HepG2 (cell line): ENCODE results near the gene MRPL38. TPM values are rescaled to one million over a fixed set of nuclear protein-coding genes. Genes with fewer than 3 reads are reported as not detected.

Source experiments
- ATF2 ChIP-seq: sonication (generic); formaldehyde crosslinking; IDR thresholded peaks from 2 replicates; pipeline ENCODE4 v1.4.0; 2020; ENCODE audit warnings: missing genetic modification reagents
- EED ChIP-seq: sonication (generic); formaldehyde crosslinking; IDR thresholded peaks from 2 replicates; pipeline ENCODE4 v1.5.0; 2020; ENCODE audit warnings: mild to moderate bottlenecking, missing genetic modification reagents
- IKZF1 ChIP-seq: fragments of 450-650 bp; IDR thresholded peaks from 2 replicates; pipeline ENCODE4 v1.7.1; 2016
- JDP2 ChIP-seq: sonication (generic); formaldehyde crosslinking; IDR thresholded peaks from 2 replicates; pipeline ENCODE4 v1.8.1; 2022; ENCODE audit warnings: missing genetic modification reagents, borderline replicate concordance
- MLLT10 ChIP-seq: sonication (generic); formaldehyde crosslinking; IDR thresholded peaks from 2 replicates; pipeline ENCODE4 v1.4.0; 2020; ENCODE audit warnings: missing genetic modification reagents
- POLR2A ChIP-seq, 2 experiments: IDR thresholded peaks; 2 replicates each; pipeline ENCODE4 v1.6.1; 2011; ENCODE audit warnings: low read depth in 2 of 2, low read length in 2 of 2, mild to moderate bottlenecking in 1 of 2, moderate library complexity in 1 of 2; ENCODE audit not compliant: insufficient read depth in 1 of 2
- SALL2 ChIP-seq: sonication (generic); formaldehyde crosslinking; IDR thresholded peaks from 2 replicates; pipeline ENCODE4 v1.8.1; 2023; ENCODE audit warnings: mild to moderate bottlenecking, missing genetic modification reagents, inconsistent platforms
- SETDB1 ChIP-seq: sonication (generic); formaldehyde crosslinking; IDR thresholded peaks from 2 replicates; pipeline ENCODE4 v1.5.1; 2020; ENCODE audit warnings: missing genetic modification reagents, mild to moderate bottlenecking, borderline replicate concordance
- TFAP4 ChIP-seq: sonication (generic); IDR thresholded peaks from 2 replicates; pipeline ENCODE4 v1.6.1; 2016; ENCODE audit warnings: low read depth, borderline replicate concordance
- ZC3H13 ChIP-seq: sonication (generic); formaldehyde crosslinking; IDR thresholded peaks from 2 replicates; pipeline ENCODE4 v1.8.1; 2023; ENCODE audit warnings: mild to moderate bottlenecking, missing genetic modification reagents, moderate library complexity
- ZMYM2 ChIP-seq: sonication (generic); formaldehyde crosslinking; IDR thresholded peaks from 2 replicates; pipeline ENCODE4 v1.8.0; 2022; ENCODE audit warnings: mild to moderate bottlenecking, missing genetic modification reagents
- ZNF343 ChIP-seq: sonication (generic); formaldehyde crosslinking; IDR thresholded peaks from 2 replicates; pipeline ENCODE4 v1.4.0; 2020; ENCODE audit warnings: mild to moderate bottlenecking, missing genetic modification reagents
- ZNF768 ChIP-seq: sonication (generic); formaldehyde crosslinking; IDR thresholded peaks from 2 replicates; pipeline ENCODE4 v1.4.0; 2020; ENCODE audit warnings: missing genetic modification reagents
- polyA plus RNA-seq, 8 experiments: library from polyadenylated mRNA; depleted of rRNA in 3 of 8; stranded (reverse) in 7 of 8; unstranded in 1 of 8; fragments of >200 nt; fragmentation: Illumina TruSeq in 4 of 8; extraction: Trizol in 4 of 8; gene quantifications; 2 replicates each; pipeline versions ENCODE4 v1.2.1 to v1.2.3, GENCODE V29; 2011 to 2016; ENCODE audit warnings: low read depth in 4 of 8, missing spikeins in 1 of 8, mixed read lengths in 1 of 8; ENCODE audit not compliant: insufficient read depth in 1 of 8
- total RNA-seq, 5 experiments: library from RNA; depleted of rRNA; stranded (reverse); fragments of >200 nt; fragmentation: Illumina TruSeq; extraction: Trizol; gene quantifications; 2 replicates each; pipeline ENCODE4 v1.2.3, GENCODE V29; 2016; ENCODE audit warnings: low read depth in 1 of 5
- TF ChIP-seq, protein P1 (sequence below): fragments of 450-650 bp; IDR thresholded peaks from 2 replicates; pipeline ENCODE4 v1.6.1; 2017; ENCODE audit warnings: mild to moderate bottlenecking
- TF ChIP-seq, protein P2 (sequence below): IDR thresholded peaks from 2 replicates; pipeline ENCODE4 v1.6.1; 2012; ENCODE audit warnings: low read length, improper control_type of control experiment

The MRPL38 gene
- total and polyA plus RNA-seq, 2 of the 13 experiments (the other 11 are each of a cell fraction or from before 2014, with no cell fraction given): 83.7 to 125 TPM

GRCh38 chr17:75915268-75915667 is 10.6 kb upstream of the MRPL38 start (continued):
- TF ChIP-seq ZNF768 (CRISPR knock-in tag) (peak; percentile 70; the same call in 1 of the 2 replicates), MLLT10 (CRISPR knock-in tag) (no peak), EED (CRISPR knock-in tag) (no peak), ZMYM2 (CRISPR knock-in tag) (no peak), SALL2 (CRISPR knock-in tag) (no peak), IKZF1 (no peak), TFAP4 (no peak), SETDB1 (no peak), JDP2 (CRISPR knock-in tag) (no peak), ATF2 (CRISPR knock-in tag) (no peak), ZC3H13 (CRISPR knock-in tag) (no peak), ZNF343 (CRISPR knock-in tag) (no peak), POLR2A (IDR thresholded peaks at IDR 0.05; ENCODE audit: insufficient read depth in 1 of 2, low read depth in 2 of 2, low read length in 2 of 2) (no peak)
- TF ChIP-seq, protein P1, sequence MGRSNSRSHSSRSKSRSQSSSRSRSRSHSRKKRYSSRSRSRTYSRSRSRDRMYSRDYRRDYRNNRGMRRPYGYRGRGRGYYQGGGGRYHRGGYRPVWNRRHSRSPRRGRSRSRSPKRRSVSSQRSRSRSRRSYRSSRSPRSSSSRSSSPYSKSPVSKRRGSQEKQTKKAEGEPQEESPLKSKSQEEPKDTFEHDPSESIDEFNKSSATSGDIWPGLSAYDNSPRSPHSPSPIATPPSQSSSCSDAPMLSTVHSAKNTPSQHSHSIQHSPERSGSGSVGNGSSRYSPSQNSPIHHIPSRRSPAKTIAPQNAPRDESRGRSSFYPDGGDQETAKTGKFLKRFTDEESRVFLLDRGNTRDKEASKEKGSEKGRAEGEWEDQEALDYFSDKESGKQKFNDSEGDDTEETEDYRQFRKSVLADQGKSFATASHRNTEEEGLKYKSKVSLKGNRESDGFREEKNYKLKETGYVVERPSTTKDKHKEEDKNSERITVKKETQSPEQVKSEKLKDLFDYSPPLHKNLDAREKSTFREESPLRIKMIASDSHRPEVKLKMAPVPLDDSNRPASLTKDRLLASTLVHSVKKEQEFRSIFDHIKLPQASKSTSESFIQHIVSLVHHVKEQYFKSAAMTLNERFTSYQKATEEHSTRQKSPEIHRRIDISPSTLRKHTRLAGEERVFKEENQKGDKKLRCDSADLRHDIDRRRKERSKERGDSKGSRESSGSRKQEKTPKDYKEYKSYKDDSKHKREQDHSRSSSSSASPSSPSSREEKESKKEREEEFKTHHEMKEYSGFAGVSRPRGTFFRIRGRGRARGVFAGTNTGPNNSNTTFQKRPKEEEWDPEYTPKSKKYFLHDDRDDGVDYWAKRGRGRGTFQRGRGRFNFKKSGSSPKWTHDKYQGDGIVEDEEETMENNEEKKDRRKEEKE: no peak
- TF ChIP-seq, protein P2, sequence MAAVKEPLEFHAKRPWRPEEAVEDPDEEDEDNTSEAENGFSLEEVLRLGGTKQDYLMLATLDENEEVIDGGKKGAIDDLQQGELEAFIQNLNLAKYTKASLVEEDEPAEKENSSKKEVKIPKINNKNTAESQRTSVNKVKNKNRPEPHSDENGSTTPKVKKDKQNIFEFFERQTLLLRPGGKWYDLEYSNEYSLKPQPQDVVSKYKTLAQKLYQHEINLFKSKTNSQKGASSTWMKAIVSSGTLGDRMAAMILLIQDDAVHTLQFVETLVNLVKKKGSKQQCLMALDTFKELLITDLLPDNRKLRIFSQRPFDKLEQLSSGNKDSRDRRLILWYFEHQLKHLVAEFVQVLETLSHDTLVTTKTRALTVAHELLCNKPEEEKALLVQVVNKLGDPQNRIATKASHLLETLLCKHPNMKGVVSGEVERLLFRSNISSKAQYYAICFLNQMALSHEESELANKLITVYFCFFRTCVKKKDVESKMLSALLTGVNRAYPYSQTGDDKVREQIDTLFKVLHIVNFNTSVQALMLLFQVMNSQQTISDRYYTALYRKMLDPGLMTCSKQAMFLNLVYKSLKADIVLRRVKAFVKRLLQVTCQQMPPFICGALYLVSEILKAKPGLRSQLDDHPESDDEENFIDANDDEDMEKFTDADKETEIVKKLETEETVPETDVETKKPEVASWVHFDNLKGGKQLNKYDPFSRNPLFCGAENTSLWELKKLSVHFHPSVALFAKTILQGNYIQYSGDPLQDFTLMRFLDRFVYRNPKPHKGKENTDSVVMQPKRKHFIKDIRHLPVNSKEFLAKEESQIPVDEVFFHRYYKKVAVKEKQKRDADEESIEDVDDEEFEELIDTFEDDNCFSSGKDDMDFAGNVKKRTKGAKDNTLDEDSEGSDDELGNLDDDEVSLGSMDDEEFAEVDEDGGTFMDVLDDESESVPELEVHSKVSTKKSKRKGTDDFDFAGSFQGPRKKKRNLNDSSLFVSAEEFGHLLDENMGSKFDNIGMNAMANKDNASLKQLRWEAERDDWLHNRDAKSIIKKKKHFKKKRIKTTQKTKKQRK: no peak
